IPS-15b (cell line): Measurements from ENCODE around the gene RS1.

Source experiments
- H3K27me3 ChIP-seq: one replicate; pipeline ENCODE4 v1.6.1; 2013; ENCODE audit warnings: low read length; ENCODE audit not compliant: control insufficient read depth, insufficient read depth
- H3K36me3 ChIP-seq: one replicate; pipeline ENCODE4 v1.6.1; 2013; ENCODE audit warnings: low read length; ENCODE audit not compliant: control insufficient read depth, insufficient read depth
- H3K4me1 ChIP-seq: one replicate; pipeline ENCODE4 v1.6.1; 2013; ENCODE audit warnings: mild to moderate bottlenecking, low read length; ENCODE audit not compliant: control insufficient read depth, insufficient read depth
- H3K4me3 ChIP-seq: one replicate; pipeline ENCODE4 v1.5.1; 2013; ENCODE audit warnings: low read depth, low read length
- H3K9ac ChIP-seq: one replicate; pipeline ENCODE4 v1.6.1; 2013; ENCODE audit warnings: low read depth, mild to moderate bottlenecking, low read length
- H3K9me3 ChIP-seq: one replicate; pipeline ENCODE4 v1.6.1; 2013; ENCODE audit warnings: mild to moderate bottlenecking, low read length; ENCODE audit not compliant: control insufficient read depth, insufficient read depth

Gene RS1

DNA sequence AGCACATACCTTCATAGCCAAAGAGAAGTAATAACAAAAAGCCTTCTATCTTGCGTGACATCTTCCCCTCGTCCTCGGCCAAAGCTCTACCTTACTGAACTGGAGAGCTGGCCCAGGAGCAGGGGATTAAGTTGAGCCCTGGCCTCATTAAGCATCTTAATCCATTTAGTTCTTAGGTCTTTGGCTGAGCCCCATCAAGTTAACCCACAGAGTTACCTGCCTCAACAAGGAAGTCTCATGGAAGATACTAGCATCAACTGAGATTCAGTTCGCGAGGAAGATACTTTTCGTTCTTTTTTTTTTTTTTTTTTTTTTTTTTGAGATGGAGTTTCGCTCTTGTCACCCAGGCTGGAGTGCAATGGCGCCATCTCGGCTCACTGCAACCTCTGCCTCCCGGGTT, at the start of gene RS1:
Gene RS1 (minus strand): TSS at position 101 of the 400 bp plus-strand sequence. CDS start 40 bp downstream, at position 61.
- Histone ChIP-seq H3K4me3 (no peak within 1 kb of the TSS), H3K9me3 (no peaks in the 10 kb centered on the region), H3K36me3 (no peaks in the 10 kb centered on the region), H3K27me3 (no peaks in the 10 kb centered on the region), H3K4me1 (no peaks in the 10 kb centered on the region), H3K9ac (no peak within 1 kb of the TSS)

DNA sequence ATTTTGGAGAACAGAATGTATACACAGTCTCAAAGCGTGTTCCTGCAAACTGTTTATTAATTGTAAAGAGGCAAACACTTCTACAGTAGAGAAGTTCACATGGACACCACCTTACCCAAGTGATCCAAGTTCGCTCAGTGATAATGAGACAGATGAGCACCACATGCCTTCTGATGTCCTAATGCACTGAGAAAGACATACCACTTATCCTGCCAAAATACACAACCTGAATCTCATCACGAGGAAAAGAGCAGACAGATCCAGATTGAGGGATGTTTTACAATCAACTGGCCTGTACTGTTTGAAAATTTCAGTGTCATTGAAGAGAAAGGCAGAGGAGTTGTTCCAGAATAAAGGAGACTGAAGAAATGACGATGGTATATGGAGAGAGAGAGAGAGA, 47.9 kb upstream of the RS1 start:
- H3K36me3 ChIP-seq = no peaks in the 10 kb centered on the region
- no peaks in the 10 kb centered on the region for H3K27me3 ChIP-seq
- H3K9me3 ChIP-seq = no peaks in the 10 kb centered on the region
- no peaks in the 10 kb centered on the region for H3K4me1 ChIP-seq
- H3K9ac ChIP-seq = no peak overlapping the region
- H3K4me3 ChIP-seq = no peak overlapping the region

DNA sequence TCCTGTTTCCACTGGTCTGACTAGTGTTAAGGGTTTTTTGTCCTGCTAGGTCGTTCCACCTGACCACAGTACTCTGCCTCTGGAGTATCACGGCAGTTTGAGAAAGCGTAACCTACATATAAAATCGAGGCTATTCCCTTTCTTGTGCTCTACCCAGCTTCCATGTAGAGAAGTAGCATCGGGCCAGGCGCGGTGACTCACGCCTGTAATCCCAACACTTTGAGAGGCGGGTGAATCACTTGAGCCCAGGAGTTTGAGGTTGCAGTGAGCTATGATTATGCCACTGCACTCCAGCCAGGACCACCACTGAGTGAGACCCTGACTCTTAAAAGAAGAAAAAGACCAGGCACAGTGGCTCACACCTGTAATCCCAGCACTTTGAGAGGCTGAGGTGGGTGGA, 43.0 kb upstream of the RS1 start:
- H3K9ac ChIP-seq = no peak overlapping the region
- H3K9me3 ChIP-seq = no peaks in the 10 kb centered on the region
- no peaks in the 10 kb centered on the region for H3K4me1 ChIP-seq
- no peaks in the 10 kb centered on the region for H3K27me3 ChIP-seq
- no peaks in the 10 kb centered on the region for H3K36me3 ChIP-seq
- no peak overlapping the region for H3K4me3 ChIP-seq

- Histone ChIP-seq H3K9me3 (no peaks in the 10 kb centered on the region), H3K36me3 (no peaks in the 10 kb centered on the region), H3K27me3 (no peaks in the 10 kb centered on the region), H3K9ac (no peak overlapping the region), H3K4me1 (no peaks in the 10 kb centered on the region), H3K4me3 (no peak overlapping the region)
Measured at GRCh38 chrX:18709833-18710232, 37.9 kb upstream of the RS1 start.

- Histone ChIP-seq H3K36me3 (no peaks in the 10 kb centered on the region), H3K9ac (no peak within 1 kb of the TSS), H3K4me1 (no peaks in the 10 kb centered on the region), H3K9me3 (no peaks in the 10 kb centered on the region), H3K27me3 (no peaks in the 10 kb centered on the region), H3K4me3 (no peak within 1 kb of the TSS)
Measured at GRCh38 chrX:18707426-18708049, 35.6 kb upstream of the RS1 start, which contains the start of gene PPEF1. Gene PPEF1, plus strand, starts transcription at chrX:18707645. Its CDS starts 136 bp downstream, at chrX:18707781.

- H3K9ac ChIP-seq = no peak overlapping the region
- no peaks in the 10 kb centered on the region for H3K9me3 ChIP-seq
- no peaks in the 10 kb centered on the region for H3K4me1 ChIP-seq
- H3K36me3 ChIP-seq = no peaks in the 10 kb centered on the region
- no peaks in the 10 kb centered on the region for H3K27me3 ChIP-seq
- H3K4me3 ChIP-seq = no peak overlapping the region
Measured at GRCh38 chrX:18702362-18703195, 30.7 kb upstream of the RS1 start.

GRCh38 chrX:18701621-18702361, 29.9 kb upstream of the RS1 start:
- Histone ChIP-seq H3K4me3 (no peak overlapping the region), H3K36me3 (no peaks in the 10 kb centered on the region), H3K9me3 (peaks cover 1% of the 10 kb centered on the region), H3K27me3 (no peaks in the 10 kb centered on the region), H3K9ac (no peak overlapping the region), H3K4me1 (no peaks in the 10 kb centered on the region)

GRCh38 chrX:18698737-18699650, 27.1 kb upstream of the RS1 start:
- Histone ChIP-seq H3K4me3 (no peak overlapping the region), H3K36me3 (no peaks in the 10 kb centered on the region), H3K9me3 (peaks cover 7% of the 10 kb centered on the region), H3K27me3 (no peaks in the 10 kb centered on the region), H3K4me1 (no peaks in the 10 kb centered on the region), H3K9ac (no peak overlapping the region)

DNA sequence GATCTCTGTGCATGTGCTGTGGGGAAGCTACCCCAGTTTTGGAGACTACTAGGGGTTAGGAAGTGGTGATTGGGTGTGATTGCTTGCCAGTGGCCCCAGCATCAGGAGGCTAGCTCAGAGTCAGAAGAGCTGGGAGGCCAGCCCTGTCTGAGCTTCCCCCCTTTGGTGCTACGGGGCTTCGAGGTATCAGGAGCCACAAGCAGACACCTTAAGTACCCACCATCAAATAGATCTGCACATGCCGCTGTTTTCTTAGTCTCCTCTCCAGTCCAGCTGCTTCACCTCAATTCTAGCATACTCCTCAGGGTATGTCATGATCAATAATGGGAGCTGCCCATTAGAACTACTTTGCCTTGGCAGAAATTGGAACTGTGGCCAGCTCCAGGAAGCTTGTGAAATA, 24.7 kb upstream of the RS1 start:
- H3K36me3 ChIP-seq = no peaks in the 10 kb centered on the region
- no peak overlapping the region for H3K4me3 ChIP-seq
- no peaks in the 10 kb centered on the region for H3K4me1 ChIP-seq
- no peaks in the 10 kb centered on the region for H3K27me3 ChIP-seq
- no peak overlapping the region for H3K9ac ChIP-seq
- H3K9me3 ChIP-seq = peaks cover 7% of the 10 kb centered on the region

DNA sequence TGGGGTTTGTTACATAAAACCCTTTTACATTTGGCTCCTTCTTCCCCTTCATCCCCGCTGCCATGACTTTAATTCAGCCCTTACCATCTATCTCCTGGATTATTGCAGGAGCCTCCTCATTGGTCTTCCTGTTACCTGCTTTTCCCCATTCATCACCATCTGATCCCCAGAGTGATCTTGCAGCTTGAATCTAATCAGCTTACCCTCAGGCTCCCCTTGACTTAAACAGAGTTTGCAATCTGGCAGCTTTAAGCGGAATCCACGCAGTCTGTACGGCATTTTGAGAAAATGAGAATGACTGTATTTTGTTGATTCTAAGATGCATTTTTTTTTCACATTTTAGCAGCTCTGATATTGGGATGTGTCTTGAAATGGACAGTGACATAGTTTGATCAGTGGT, 20.6 kb upstream of the RS1 start:
- Histone ChIP-seq H3K4me1 (no peaks in the 10 kb centered on the region), H3K27me3 (no peaks in the 10 kb centered on the region), H3K36me3 (no peaks in the 10 kb centered on the region), H3K4me3 (no peak overlapping the region), H3K9me3 (peaks cover 11% of the 10 kb centered on the region), H3K9ac (no peak overlapping the region)

GRCh38 chrX:18691431-18691830, 19.5 kb upstream of the RS1 start:
- Histone ChIP-seq H3K27me3 (no peaks in the 10 kb centered on the region), H3K4me3 (no peak overlapping the region), H3K9me3 (peaks cover 9% of the 10 kb centered on the region), H3K4me1 (no peaks in the 10 kb centered on the region), H3K36me3 (no peaks in the 10 kb centered on the region), H3K9ac (no peak overlapping the region)
